Ascending aorta (tissue), 2 donors: ENCODE results near the gene KIF25. TPM values are rescaled to one million over a fixed set of nuclear protein-coding genes. Genes with fewer than 3 reads are reported as not detected.
"Not testable (repeated sequence)": the region's sequence is repeated elsewhere in the genome, so short reads cannot be mapped to it uniquely, and the experiment has no call there.

Source experiments
- DNase-seq, 2 donors: peaks; one replicate each; pipeline ENCODE4 v3.0.0-alpha.2; 2019; ENCODE audit warnings: low spot score in 2 of 2
- H3K27ac ChIP-seq, 2 donors: fragments of 200-600 bp; sonication (generic); one replicate each; pipeline ENCODE4 v1.5.1; 2016 to 2017; ENCODE audit warnings: mild to moderate bottlenecking in 1 of 2
- H3K27me3 ChIP-seq: fragments of 200-600 bp; sonication (generic); one replicate; pipeline ENCODE4 v1.5.1; 2017
- H3K36me3 ChIP-seq, 2 donors: fragments of 200-600 bp; sonication (generic); one replicate each; pipeline ENCODE4 v1.5.1; 2016
- H3K4me1 ChIP-seq, 2 donors: fragments of 200-600 bp; sonication (generic); one replicate each; pipeline ENCODE4 v1.5.1; 2016 to 2017; ENCODE audit warnings: mild to moderate bottlenecking in 1 of 2
- H3K4me3 ChIP-seq, 2 donors: fragments of 200-600 bp; sonication (generic); one replicate each; pipeline ENCODE4 v1.5.1; 2016 to 2017; ENCODE audit warnings: mild to moderate bottlenecking in 1 of 2
- H3K9me3 ChIP-seq, 2 donors: fragments of 200-600 bp; sonication (generic); one replicate each; pipeline ENCODE4 v1.5.1; 2016
- CTCF ChIP-seq, 3 experiments: fragments of 200-600 bp in 2 of 3; fragments of 450-650 bp in 1 of 3; sonication (generic) in 2 of 3; IDR thresholded peaks; one replicate each; pipeline ENCODE4 v1.5.1; 2016 to 2019; ENCODE audit warnings: antibody characterized with exemption in 3 of 3, mild to moderate bottlenecking in 1 of 3, moderate library complexity in 1 of 3
- intact Hi-C: fragments of 100-400 bp; cut with DNase I; formaldehyde crosslinking; loops from one replicate; pipeline ENCODE4 v1.15.1; 2023
- total RNA-seq: library from RNA; depleted of rRNA; stranded (reverse); fragments of >200 nt; gene quantifications from one replicate; pipeline ENCODE4 v1.1.0, GENCODE V29; 2016

The KIF25 gene
- total RNA-seq, 1 donor from 2014 or later: not detected

GRCh38 chr6:168073937-168074730, 76.7 kb downstream of the KIF25 start:
- Histone ChIP-seq H3K4me1 (no peaks in the 10 kb centered on the region), H3K27ac (no peak overlapping the region), H3K9me3 (no peaks in the 10 kb centered on the region), H3K4me3 (no peak overlapping the region), H3K27me3 (no peaks in the 10 kb centered on the region), H3K36me3 (no peaks in the 10 kb centered on the region)
- intact Hi-C loops: no loop called here
- no peak for DNase-seq
- TF ChIP-seq CTCF (IDR thresholded peaks at IDR 0.05): no peak

- no peak overlapping the region for H3K27ac ChIP-seq
- no peak for TF ChIP-seq CTCF (IDR thresholded peaks at IDR 0.05)
- no peak for DNase-seq
- intact Hi-C loops: no loop called here
- H3K9me3 ChIP-seq: no peaks in the 10 kb centered on the region
- H3K4me1 ChIP-seq: no peaks in the 10 kb centered on the region
- H3K4me3 ChIP-seq: no peak overlapping the region
- no peaks in the 10 kb centered on the region for H3K36me3 ChIP-seq
- no peaks in the 10 kb centered on the region for H3K27me3 ChIP-seq
These were observed 77.7 kb downstream of the KIF25 start for GRCh38 chr6:168075216-168075615.

- intact Hi-C loops: no loop called here
- no peak overlapping the region for H3K27ac ChIP-seq
- no peak overlapping the region for H3K4me3 ChIP-seq
- no peaks in the 10 kb centered on the region for H3K4me1 ChIP-seq
- TF ChIP-seq CTCF (IDR thresholded peaks at IDR 0.05): no peak
- DNase-seq: no peak
- H3K27me3 ChIP-seq: no peaks in the 10 kb centered on the region
- no peaks in the 10 kb centered on the region for H3K9me3 ChIP-seq
- no peaks in the 10 kb centered on the region for H3K36me3 ChIP-seq
These were observed 78.3 kb downstream of the KIF25 start for GRCh38 chr6:168075787-168076202.

- H3K4me3 ChIP-seq, intact Hi-C loops, H3K27me3 ChIP-seq, H3K4me1 ChIP-seq, DNase-seq, H3K27ac ChIP-seq, H3K9me3 ChIP-seq, H3K36me3 ChIP-seq: not testable (repeated sequence)
These were observed 79.9 kb downstream of the KIF25 start for GRCh38 chr6:168077401-168077800.

GRCh38 chr6:168078175-168078942, 80.9 kb downstream of the KIF25 start:
- intact Hi-C loops: no loop called here
- Histone ChIP-seq H3K36me3 (no peaks in the 10 kb centered on the region), H3K9me3 (no peaks in the 10 kb centered on the region), H3K27me3 (no peaks in the 10 kb centered on the region), H3K27ac (no peak overlapping the region), H3K4me1 (no peaks in the 10 kb centered on the region), H3K4me3 (no peak overlapping the region)
- no peak for DNase-seq
- no peak for TF ChIP-seq CTCF (IDR thresholded peaks at IDR 0.05)

GRCh38 chr6:168078943-168079405, 81.5 kb downstream of the KIF25 start, which contains the start of gene FRMD1:
FRMD1 (minus strand) TSS chr6:168079212; CDS start chr6:168079094, 118 bp downstream.
- TF ChIP-seq CTCF (IDR thresholded peaks at IDR 0.05): no peak
- intact Hi-C loops: no loop called here
- no peaks in the 10 kb centered on the region for H3K27me3 ChIP-seq
- no peaks in the 10 kb centered on the region for H3K36me3 ChIP-seq
- no peaks in the 10 kb centered on the region for H3K9me3 ChIP-seq
- H3K4me3 ChIP-seq: no peak within 1 kb of the TSS
- no peak within 1 kb of the TSS for H3K27ac ChIP-seq
- DNase-seq: no peak
- H3K4me1 ChIP-seq: no peaks in the 10 kb centered on the region
